Keratinocyte (primary cell): ENCODE measurements around the gene SDHC. TPM values are rescaled to one million over a fixed set of nuclear protein-coding genes. Genes with fewer than 3 reads are reported as not detected.

Experiments
- DNase-seq: peaks from one replicate; pipeline ENCODE4 v3.0.0-alpha.2; 2011; ENCODE audit warnings: low read depth, missing footprints, low spot score
- FAIRE-seq: peaks from 2 replicates; lab custom pipeline; 2011; peaks lifted over from hg19 to GRCh38; lab: Jason Lieb, UNC
- H2AFZ ChIP-seq: 2 replicates; pipeline ENCODE4 v1.6.0; 2012; ENCODE audit warnings: low read length, control low read depth, inconsistent platforms; ENCODE audit not compliant: control insufficient read depth
- H3K27ac ChIP-seq: 2 replicates; pipeline ENCODE4 v1.5.1; 2011; ENCODE audit warnings: low read length; ENCODE audit not compliant: control insufficient read depth, insufficient read depth
- H3K27me3 ChIP-seq: 3 replicates; pipeline ENCODE4 v1.6.0; 2011; ENCODE audit warnings: low read length; ENCODE audit not compliant: control insufficient read depth, insufficient read depth; ENCODE audit errors: extremely low read depth
- H3K36me3 ChIP-seq, 2 experiments: 2 replicates in 1 of 2; 3 replicates in 1 of 2; pipeline ENCODE4 v1.5.1; 2011; ENCODE audit warnings: low read length in 2 of 2, mild to moderate bottlenecking in 1 of 2; ENCODE audit not compliant: control insufficient read depth in 2 of 2, insufficient read depth in 2 of 2; ENCODE audit errors: extremely low read depth in 1 of 2
- H3K4me1 ChIP-seq: 3 replicates; pipeline ENCODE4 v1.5.1; 2011; ENCODE audit warnings: low read length; ENCODE audit not compliant: control insufficient read depth, insufficient read depth; ENCODE audit errors: extremely low read depth
- H3K4me2 ChIP-seq: 3 replicates; pipeline ENCODE4 v1.6.0; 2011; ENCODE audit warnings: low read depth, low read length; ENCODE audit not compliant: control insufficient read depth, insufficient read depth; ENCODE audit errors: extremely low read depth
- H3K4me3 ChIP-seq, 3 experiments: fragments of 200-600 bp in 1 of 3; sonication (generic) in 1 of 3; 2 replicates in 2 of 3; 3 replicates in 1 of 3; pipeline ENCODE4 v1.5.1; 2011 to 2016; ENCODE audit warnings: low read length in 3 of 3, mild to moderate bottlenecking in 3 of 3, control low read depth in 2 of 3, inconsistent platforms in 1 of 3, low read depth in 1 of 3, mixed read lengths in 1 of 3, mixed run types in 1 of 3, moderate library complexity in 1 of 3; ENCODE audit not compliant: control insufficient read depth in 2 of 3, insufficient read depth in 2 of 3; ENCODE audit errors: extremely low read depth in 1 of 3
- H3K79me2 ChIP-seq: 2 replicates; pipeline ENCODE4 v1.6.0; 2012; ENCODE audit warnings: low read length; ENCODE audit not compliant: control insufficient read depth, insufficient read depth
- H3K9ac ChIP-seq: 3 replicates; pipeline ENCODE4 v1.6.0; 2011; ENCODE audit warnings: low read length; ENCODE audit not compliant: control insufficient read depth, insufficient read depth; ENCODE audit errors: extremely low read depth
- H3K9me1 ChIP-seq: 3 replicates; pipeline ENCODE4 v1.6.0; 2011; ENCODE audit warnings: low read length; ENCODE audit not compliant: control insufficient read depth, insufficient read depth; ENCODE audit errors: extremely low read depth
- H3K9me3 ChIP-seq: 2 replicates; pipeline ENCODE4 v1.5.1; 2012; ENCODE audit warnings: low read depth, low read length; ENCODE audit not compliant: control insufficient read depth
- H4K20me1 ChIP-seq: 3 replicates; pipeline ENCODE4 v1.6.0; 2011; ENCODE audit warnings: low read length; ENCODE audit not compliant: control insufficient read depth, insufficient read depth; ENCODE audit errors: extremely low read depth
- CTCF ChIP-seq, 3 experiments: IDR thresholded peaks in 1 of 3; conservative IDR thresholded peaks in 1 of 3; optimal IDR thresholded peaks in 1 of 3; 2 replicates in 2 of 3; 3 replicates in 1 of 3; pipeline versions ENCODE3 to v1.5.1; 2011; ENCODE audit warnings: low read length in 3 of 3, mild to moderate bottlenecking in 3 of 3, moderate library complexity in 2 of 3, control low read depth in 1 of 3, inconsistent platforms in 1 of 3; ENCODE audit not compliant: insufficient read depth in 2 of 3; ENCODE audit errors: extremely low read depth in 1 of 3
- EZH2 ChIP-seq: IDR thresholded peaks from one replicate; pipeline ENCODE4 v1.6.1; 2012; ENCODE audit warnings: inconsistent platforms, mild to moderate bottlenecking, low read length, moderate library complexity
- dilution Hi-C: fragments of 300-500 bp; cut with MboI; formaldehyde crosslinking; loops from one replicate; pipeline ENCODE4 v1.7.0; 2020; ENCODE audit warnings: low sequenced_read_pairs; ENCODE audit not compliant: extremely low pct_ligation_motif_present
- polyA plus RNA-seq, 5 experiments: library from polyadenylated mRNA; depleted of rRNA in 3 of 5; stranded (reverse) in 3 of 5; stranded (forward) in 1 of 5; unstranded in 1 of 5; fragments of >200 nt; gene quantifications; 1 replicate in 1 of 5; 2 replicates in 3 of 5; 3 replicates in 1 of 5; pipeline versions ENCODE4 v1.2.1 to v1.2.3, GENCODE V29; 2011 to 2012; ENCODE audit warnings: missing spikeins in 2 of 5, low read depth in 1 of 5, low replicate concordance in 1 of 5

Gene SDHC
- polyA plus RNA-seq, 1 donor (not counting 4 experiments of a cell fraction or from before 2014, with no cell fraction given), result 401 TPM

GRCh38 chr1:161324020-161324419, 9.8 kb downstream of the SDHC start:
- dilution Hi-C loops, result no loop called here
- no peak overlapping the region for H3K4me3 ChIP-seq

GRCh38 chr1:161330346-161330745, 16.2 kb downstream of the SDHC start:
- H4K20me1 ChIP-seq, result no peaks in the 10 kb centered on the region
- H3K4me2 ChIP-seq, result no peak overlapping the region
- no peak for TF ChIP-seq EZH2
- no peak for TF ChIP-seq CTCF (optimal IDR thresholded peaks at IDR 0.05 in 1 of 3, IDR thresholded peaks at IDR 0.05 in 1 of 3, conservative IDR thresholded peaks at IDR 0.05 in 1 of 3; ENCODE audit: extremely low read depth in 1 of 3, insufficient read depth in 2 of 3, low read length in 3 of 3)
- H3K9ac ChIP-seq, result no peak overlapping the region
- no peak overlapping the region for H2AFZ ChIP-seq
- H3K36me3 ChIP-seq, result peaks cover 9 to 17% of the 10 kb centered on the region in 2 experiments
- H3K27me3 ChIP-seq, result no peaks in the 10 kb centered on the region
- no peak overlapping the region for H3K27ac ChIP-seq
- H3K4me1 ChIP-seq, result peaks cover 6% of the 10 kb centered on the region
- no peak overlapping the region for H3K4me3 ChIP-seq
- dilution Hi-C loops, result no loop called here
- H3K9me1 ChIP-seq, result no peaks in the 10 kb centered on the region
- no peaks in the 10 kb centered on the region for H3K79me2 ChIP-seq
- DNase-seq (no peak), FAIRE-seq (no peak)
- H3K9me3 ChIP-seq, result no peaks in the 10 kb centered on the region

More at GRCh38 chr1:161324020-161324419, 9.8 kb downstream of the SDHC start:
- FAIRE-seq (no peak), DNase-seq (no peak)
- no peaks in the 10 kb centered on the region for H3K9me1 ChIP-seq
- no peaks in the 10 kb centered on the region for H3K4me1 ChIP-seq
- no peak overlapping the region for H3K27ac ChIP-seq
- TF ChIP-seq CTCF (optimal IDR thresholded peaks at IDR 0.05 in 1 of 3, IDR thresholded peaks at IDR 0.05 in 1 of 3, conservative IDR thresholded peaks at IDR 0.05 in 1 of 3; ENCODE audit: extremely low read depth in 1 of 3, insufficient read depth in 2 of 3, low read length in 3 of 3) (no peak), EZH2 (no peak)
- no peak overlapping the region for H3K9ac ChIP-seq
- H3K9me3 ChIP-seq, result no peaks in the 10 kb centered on the region
- no peak overlapping the region for H3K4me2 ChIP-seq
- peaks cover 9% of the 10 kb centered on the region for H3K79me2 ChIP-seq
- peaks cover 9 to 16% of the 10 kb centered on the region in 2 experiments for H3K36me3 ChIP-seq
- no peaks in the 10 kb centered on the region for H4K20me1 ChIP-seq
- no peak overlapping the region for H2AFZ ChIP-seq
- H3K27me3 ChIP-seq, result no peaks in the 10 kb centered on the region
